GM21423 (cell line): ENCODE results near the gene LRRC47.
A peak's percentile ranks its signal among the peaks of the same experiment; 100 is the strongest.

Source experiments
- ATAC-seq: cut with Tn5 transposase; IDR thresholded peaks from one replicate; pipeline ENCODE4 v1.9.1; 2021; ENCODE audit warnings: mild to moderate bottlenecking, moderate library complexity; ENCODE audit not compliant: unreplicated experiment

The LRRC47 gene

DNA sequence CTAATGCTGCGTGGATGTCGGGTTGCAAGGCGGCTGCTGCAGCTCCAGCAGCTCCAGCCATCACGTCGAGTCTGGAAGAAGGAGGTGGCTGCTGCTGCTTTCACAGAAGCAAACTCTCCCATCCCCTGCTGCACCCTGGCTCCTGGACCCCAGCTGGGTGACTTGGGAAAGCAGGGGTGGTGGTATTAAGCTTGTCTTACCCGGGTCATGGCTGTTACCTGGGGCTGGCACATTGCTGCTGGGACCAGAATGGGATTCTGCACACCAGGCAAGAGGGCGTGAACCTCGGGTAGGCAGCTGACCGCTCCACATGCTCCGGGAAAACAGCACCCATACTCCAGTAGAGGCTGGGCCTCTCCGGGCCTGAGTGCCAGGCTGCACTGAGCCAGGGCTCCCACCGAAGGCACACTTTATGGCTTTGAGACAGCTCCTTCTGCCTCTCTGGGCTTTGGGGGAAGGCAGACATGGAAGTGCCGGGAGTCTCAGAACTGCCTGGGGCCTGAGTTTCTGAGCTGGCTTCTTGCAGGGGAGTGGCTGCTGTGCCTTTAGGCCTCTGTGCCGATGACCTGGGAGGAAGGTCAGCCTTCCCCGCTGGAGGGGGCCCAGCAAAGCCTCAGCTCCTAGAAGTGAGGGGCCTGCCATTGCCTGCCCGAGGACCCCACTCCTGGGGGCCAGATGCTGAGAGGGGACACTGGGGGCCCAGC lies 22.6 kb downstream of the LRRC47 start:
- no peak for ATAC-seq

- ATAC-seq, result peak; percentile 21
Measured at GRCh38 chr1:3772715-3773571, 23.4 kb downstream of the LRRC47 start, which contains the start of gene SMIM1. TSS of gene SMIM1 (plus strand) at chr1:3772749. CDS start at chr1:3775374, 2,625 bp downstream.

- ATAC-seq, result peak; percentile 72
Measured at GRCh38 chr1:3772027-3772714, 24.1 kb downstream of the LRRC47 start.

GRCh38 chr1:3771108-3772026 lies 24.9 kb downstream of the LRRC47 start:
- no peak for ATAC-seq

DNA sequence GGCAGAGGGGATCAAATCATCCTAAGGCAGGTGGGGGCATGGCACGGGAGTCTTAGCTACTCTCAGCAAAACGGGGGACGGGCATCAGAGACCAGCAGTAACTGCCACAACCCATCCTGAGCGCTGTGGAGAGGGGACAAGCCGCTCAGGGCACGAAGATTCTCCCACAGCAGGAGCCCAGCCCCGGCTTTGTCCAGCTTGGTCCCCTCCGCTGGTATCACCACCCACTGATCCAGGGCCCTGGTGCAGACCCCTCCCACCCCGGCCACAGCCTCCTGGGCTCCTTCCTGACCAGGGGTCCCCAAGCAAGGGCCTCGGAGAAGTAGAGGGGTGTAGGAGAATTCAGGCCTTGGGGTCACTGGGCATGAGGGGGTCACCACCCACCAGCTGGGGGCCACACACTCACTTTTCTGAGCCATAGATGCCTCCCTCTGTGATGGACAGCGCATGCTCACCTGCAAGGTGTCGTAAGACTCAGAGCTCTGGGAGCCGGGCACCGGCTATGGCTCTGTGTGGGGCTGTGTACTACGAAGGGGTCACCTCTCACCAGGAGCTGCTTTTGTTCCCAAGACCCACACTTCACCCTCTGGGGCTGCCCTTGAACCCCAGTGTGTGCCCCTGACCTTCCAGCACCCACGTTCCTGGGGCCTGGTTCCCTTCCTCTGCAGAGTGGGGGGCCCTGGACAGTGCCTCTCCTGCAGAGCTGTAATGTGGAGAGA lies 26.1 kb downstream of the LRRC47 start:
- ATAC-seq, result no peak

GRCh38 chr1:3768811-3769390 lies 27.4 kb downstream of the LRRC47 start:
- no peak for ATAC-seq

- no peak for ATAC-seq
Measured at GRCh38 chr1:3767328-3767925, 28.9 kb downstream of the LRRC47 start.

DNA sequence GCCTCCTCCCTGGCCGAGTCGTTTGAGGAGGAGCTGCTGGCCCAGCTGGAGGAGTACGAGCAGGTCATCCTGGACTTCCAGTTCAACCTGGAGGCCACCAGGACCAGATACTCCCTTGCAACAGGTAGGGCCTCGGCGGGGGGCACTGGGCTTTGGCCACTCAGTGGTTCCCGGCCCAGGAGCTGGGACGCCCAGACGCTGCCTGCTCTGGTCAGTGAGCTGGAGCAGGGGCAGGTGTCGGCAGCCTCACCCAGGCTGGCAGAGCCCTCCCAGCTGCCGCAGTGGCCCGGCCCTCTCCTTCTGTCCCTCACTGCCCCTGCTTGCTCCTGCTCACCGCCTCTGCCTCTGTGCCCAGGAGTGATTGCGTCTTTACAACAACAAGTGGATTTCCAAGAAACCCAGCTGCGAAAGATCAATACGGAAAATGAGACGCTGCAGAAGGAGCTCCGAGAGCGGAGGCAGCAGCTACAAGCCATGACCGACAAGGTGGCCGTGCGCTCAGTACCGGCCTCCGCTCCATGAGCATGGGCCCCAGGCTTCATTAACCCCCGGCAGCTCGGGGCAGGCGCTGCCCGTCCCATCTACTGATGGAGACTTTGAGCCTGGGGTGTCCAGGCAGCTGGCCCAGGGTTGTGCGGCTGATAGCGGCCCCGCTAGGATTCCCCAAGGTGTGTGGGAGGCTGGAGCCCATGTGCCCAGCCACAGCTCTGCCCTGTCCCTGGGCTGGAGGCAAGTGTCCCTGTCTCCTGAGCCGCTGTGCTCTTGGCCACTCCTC lies 32.8 kb downstream of the LRRC47 start:
- ATAC-seq, result no peak

GRCh38 chr1:3762873-3763228 lies 33.4 kb downstream of the LRRC47 start:
- no peak for ATAC-seq

- no peak for ATAC-seq
Measured at GRCh38 chr1:3762151-3762872, 34.0 kb downstream of the LRRC47 start.

- no peak for ATAC-seq
Measured at GRCh38 chr1:3761296-3762010, 34.8 kb downstream of the LRRC47 start.

GRCh38 chr1:3759796-3760195 lies 36.5 kb downstream of the LRRC47 start:
- no peak for ATAC-seq

DNA sequence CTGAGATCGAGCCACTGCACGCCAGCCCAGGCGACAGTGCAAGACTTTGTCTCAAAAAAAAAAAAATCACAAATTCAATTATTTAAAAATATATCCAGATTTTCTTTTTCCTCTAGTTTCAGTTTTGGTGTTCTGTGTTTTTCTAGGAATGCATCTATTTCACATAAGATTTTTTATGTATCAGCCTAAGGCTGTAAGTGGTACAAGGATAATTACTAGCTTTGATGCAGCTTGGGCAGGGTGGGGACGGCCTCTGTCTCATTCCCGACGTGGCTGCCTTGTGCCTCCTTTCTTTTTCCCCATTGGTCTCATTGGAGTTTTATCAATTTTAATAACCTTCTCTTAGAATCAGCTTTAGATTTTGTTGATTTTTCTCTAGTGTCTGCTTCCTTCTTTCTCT lies 37.1 kb downstream of the LRRC47 start:
- ATAC-seq, result no peak

DNA sequence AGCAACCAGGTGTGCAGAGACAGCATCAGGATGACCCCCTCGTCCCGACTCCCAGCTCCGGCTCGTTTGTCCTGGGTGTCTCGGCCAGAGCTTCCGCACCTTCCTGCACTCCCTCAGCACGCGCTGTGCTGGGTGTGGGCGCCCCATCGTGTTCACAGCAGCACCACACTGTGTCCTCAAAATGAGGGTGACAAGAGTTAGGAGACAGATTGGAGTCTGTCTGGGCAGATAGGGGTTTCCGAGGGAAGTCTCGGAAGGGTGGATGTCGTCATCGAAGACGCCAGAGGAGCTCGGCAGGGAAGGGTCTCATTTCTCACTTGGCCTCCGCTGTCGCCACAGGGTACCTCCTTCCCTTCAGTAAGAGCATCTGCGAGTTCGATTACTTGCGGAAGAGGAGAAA lies 39.9 kb downstream of the LRRC47 start:
- no peak for ATAC-seq

GRCh38 chr1:3753656-3754454 lies 42.4 kb downstream of the LRRC47 start:
- no peak for ATAC-seq

DNA sequence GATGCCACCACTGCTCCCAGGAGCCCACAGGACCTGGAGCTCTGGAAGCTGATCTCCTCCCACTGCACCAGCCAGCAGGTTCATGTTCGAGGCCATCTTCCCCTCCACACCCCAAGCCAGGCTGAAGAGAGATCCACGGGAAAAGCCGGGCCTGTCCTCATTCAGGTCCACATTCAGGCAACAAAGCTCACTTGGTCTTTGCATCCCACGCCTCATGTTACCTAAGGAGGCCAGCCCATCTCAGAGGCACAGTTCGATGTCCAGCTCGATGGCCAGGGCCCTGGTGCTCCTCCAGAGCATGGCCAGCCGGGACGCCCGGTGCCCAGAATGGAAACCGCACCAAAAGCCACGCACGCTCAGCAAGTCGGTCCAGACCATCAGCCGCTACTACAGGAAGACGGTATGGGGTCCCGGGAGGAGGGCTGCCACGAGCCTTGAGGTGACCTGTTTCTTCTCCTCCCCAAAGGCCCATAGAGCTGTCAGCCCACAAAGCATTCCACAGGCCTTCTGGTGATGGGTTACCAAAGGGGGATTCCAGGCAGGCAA lies 43.8 kb downstream of the LRRC47 start, which contains the start of gene CCDC27:
Gene CCDC27, plus strand, starts transcription at position 51 of the 546 bp plus-strand sequence. Its CDS starts 32 bp downstream, at position 83.
- no peak for ATAC-seq
